D341Med (cell line): ENCODE data around the gene CTDSP2.
A peak's percentile ranks its signal among the peaks of the same experiment; 100 is the strongest.

Source experiments
- DNase-seq: peaks from one replicate; pipeline ENCODE4 v3.0.0; 2012; ENCODE audit warnings: low spot score

Gene CTDSP2

DNA sequence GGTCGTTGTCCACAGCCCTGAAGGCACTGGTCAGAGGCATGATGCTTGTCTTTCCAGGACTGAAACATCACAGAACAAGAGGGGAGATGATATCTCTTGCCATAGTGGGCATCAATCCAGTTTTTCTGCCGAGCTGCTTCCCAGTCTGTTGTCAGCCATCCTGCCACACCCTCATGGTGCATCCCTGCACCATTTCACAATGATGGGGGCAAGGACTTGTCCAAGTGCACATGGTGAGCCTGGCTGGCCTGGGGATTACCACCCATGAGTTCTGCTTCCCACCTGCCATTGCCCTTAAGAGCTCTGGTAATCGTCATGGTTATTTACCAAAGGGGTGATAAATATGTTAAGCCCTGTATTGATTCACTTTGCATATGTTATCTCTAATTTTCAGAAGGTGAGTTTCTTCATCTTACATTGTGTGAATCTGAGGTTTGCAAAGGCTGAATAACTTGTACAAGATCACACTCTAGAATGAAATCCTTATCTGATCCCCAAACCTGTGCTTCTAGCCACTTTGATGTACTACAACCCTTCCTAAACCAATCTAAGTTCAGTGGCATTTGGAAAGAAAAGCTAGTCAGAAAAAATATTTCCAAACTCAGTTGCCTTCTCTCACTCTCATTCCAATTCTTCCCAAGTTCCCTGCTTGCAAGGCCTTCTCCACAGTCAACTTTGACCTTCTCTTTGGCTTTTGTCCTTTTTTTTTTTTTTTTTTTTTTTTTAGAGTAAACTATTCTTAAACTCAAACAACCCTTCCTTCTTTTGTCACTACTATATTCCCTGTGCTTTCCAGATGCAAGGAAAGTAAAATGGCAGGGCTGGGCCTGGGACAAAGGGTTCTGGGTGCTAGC lies 30.3 kb downstream of the CTDSP2 start:
- DNase-seq, result no peak

DNA sequence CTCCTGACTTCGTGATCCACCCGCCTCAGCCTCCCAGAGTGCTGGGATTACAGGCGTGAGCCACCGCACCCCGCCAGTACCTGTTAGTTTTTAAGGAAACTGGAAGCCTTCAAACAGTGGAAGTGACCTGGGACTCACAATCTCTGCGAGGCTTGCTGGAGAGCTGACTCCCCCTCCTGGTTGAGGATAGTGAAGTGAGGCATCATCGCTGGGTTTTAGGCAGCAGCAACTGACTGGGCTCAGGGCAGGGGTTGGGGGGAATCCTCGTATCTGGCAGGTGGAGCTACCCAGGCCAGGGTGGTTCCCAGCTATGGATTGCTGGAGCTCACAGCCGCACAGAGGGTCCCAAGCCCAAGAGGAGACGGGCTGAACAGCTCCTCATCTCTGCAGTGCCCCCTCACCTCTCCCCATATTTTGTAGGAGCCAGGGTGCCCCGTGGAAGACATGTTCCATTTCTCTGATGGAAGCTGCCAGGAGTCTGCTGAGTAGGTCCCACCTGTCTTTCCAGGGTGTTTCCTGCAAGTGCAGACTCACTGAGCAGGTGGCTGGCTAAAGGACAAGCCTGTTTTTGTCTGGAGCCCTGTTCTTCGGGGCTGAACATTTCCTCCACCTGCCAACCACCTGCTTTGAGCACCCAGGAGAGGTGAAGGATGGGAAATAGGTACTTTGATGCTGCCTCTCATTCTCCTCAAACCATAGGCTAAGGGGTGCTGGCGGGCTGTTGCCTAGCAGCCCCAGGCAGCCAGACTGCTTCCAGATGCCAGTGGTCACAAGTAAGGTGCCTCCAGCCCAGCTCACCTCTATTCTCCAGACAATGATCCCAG lies 31.1 kb downstream of the CTDSP2 start:
- peak; percentile 58 for DNase-seq

DNA sequence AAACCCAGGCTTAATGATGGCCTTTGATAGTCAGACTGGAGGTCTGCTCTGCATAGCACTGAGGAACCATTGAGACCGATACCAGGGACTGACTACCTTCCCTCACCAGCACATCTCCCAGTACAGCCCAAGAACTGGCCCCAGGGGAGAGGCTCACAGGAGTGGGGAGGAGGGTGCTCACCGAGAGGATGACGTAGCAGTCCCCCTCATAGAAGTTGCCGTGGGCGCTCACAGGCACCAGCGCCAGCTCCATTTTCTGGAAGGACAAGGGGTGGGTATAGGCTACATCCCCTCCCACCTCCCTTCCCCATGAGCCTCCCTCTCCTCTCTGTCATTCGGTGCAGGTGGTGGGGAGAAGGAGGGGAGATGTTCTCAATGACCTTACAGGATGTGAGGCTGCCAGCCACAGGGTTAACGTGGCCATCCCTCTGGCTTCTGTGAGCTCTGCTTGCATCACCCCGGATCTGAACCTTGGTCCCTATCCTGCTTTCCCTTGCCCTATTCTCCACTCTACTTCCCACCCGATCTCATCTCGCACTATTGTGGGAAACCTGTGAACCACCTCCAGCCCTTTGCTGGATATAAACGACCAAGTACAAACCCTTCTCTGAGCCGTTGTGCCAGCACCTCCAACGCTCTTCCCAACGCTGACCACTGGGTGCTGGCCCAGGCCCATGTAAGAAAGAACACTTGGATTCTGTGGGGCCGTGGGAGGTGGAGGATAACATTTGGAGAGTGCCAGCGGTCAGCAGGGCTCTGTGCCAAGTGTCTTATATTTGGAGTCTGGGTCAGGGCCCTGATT lies 32.4 kb downstream of the CTDSP2 start:
- DNase-seq, result no peak

DNA sequence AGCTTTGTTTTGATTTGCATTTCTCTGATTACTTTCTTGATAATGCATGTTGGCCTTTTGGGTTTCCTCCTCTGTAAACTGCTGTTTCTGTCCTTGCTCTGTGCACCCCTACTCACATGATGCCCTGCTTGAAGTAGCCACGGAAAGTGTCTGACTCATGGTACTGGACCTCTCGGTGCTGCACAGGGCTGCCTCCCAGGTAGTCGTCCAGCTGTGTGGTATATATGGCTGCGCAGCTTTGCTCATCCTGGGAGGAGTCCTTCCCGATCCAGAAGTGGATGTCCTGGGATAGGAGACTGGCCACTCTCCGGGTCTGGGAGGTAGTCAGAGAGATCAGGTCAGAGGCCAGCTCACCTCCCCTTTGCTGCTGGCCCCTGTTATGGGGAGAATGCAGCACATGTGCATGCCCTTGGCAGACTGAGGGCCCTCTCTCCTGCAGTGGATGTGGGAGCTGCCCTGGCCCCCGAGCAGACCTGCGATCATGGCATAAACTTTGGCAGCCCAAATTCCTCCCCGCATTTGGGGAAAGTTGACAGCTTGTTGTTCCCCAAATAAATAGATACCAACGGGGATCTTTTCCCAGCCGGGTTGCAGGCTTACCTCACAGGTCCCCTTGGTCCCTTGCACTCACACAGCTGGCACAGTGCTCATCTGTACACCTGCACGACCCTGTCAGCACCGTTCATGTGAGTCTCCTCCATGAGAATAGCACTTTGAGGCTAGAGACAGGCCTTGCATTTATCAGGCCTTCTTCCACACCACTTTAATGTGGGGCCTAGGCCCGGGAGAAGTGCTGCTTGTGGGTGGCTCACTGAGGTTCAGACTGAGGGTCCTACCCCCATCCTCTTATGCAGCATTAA lies 33.2 kb downstream of the CTDSP2 start:
- no peak for DNase-seq

DNA sequence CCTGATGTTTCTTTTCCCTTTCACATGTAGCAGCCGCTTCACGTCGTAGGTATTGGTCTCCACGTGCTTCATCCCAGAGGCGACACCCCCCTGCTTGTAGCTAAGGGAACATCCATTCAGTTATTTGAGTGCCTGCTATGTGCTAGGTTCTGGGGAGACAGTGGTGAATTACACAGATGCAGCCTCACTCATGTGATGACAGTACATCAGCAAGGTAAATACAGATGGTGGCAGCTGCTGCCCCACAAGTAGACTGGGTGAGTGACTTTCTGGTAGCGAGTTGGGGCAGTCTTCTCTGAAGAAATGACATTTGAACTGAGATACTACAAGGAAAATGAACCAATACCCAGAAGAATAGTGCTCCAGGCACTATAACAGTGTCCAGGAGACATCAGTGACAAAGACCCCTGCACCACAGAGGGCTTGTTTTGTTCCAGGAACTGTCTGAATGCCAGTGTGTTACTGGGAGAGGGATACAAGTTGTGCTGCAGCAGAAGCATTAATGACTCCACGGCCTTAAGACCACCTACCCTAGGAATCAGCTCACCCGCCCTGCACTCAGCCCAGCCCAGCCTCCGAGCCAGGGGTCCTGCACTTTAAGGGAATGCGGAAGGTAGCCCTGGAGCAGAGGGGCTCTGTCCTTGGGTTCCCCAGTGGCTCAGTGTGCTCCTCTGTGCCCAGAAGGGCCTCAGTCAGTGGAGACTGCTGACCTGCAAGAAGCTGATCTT lies 35.3 kb downstream of the CTDSP2 start:
- no peak for DNase-seq

DNA sequence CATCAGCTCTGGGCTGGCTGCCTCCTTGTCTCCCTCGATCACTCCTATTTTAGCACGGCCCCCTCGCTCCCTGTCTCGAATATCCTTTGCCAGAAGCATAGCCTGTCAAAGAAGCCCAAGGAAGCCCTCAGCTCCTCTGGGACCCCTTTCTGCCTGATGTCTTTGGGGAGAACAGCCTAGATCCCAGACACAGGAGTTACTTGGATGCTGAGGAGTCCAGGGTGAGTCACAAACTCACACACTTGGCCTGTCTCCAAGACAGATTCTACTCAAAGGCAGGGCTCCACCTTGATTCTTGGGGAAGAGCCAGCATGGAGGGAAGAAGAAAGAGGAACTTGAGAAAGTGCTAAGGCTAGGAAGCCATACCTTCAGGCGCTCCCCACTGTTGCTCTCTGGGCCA lies 36.1 kb downstream of the CTDSP2 start:
- no peak for DNase-seq

DNA sequence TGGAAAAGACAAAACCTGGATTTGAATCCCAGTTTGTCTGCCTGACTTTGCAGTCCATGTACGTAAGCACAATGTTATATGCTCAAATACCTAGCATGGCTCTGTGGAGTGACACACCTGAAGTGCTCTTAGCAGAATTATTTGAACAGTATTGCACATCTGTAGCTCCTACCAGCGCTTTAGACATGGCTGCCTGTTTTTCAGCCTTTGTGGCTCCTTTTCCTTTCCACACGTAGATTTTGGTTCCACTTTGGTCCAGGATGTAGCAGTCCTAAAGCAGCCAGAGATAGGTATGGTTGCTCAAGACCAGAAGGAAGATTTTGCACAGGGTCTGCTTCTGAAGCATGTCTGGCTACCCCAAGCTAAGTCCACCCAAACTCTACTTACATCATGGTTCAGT lies 37.1 kb downstream of the CTDSP2 start:
- no peak for DNase-seq

DNA sequence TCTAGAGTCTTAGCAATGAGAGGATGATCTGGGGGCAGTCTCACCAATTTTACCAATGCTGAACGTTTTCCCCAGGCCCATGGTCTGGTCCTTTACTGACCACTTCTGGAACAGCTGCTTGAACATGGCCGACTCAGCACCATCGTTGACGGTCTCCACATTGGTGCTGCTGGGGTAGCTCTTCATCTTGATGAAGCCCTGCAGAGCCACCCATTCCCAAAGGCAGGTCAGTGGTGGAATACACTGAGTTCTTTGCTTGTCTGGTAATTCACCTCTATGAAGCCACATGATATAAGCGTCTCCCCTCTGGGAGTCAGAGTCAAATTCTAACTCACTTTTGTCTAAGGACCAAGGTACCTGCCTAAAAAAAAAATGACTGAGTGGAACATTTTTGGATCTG lies 38.2 kb downstream of the CTDSP2 start:
- DNase-seq, result no peak

DNA sequence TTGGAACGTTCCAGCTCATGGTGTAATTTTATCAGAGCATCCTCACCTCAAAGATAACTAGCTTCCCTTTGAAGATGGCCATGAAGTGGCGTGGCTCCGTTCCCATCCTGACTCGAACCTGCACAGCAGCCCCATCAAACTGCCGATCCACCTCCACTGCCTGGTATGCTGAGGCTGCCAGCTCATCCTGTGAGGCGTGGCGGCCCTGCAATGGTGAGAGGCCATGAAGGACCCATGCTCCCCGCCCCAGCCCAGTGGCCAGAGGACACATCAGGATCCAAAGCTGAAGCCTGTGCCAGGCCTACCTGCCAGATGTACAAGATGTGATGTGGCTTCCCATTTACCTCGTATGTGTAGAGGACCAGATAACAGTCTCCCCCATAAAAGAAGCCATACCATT lies 39.2 kb downstream of the CTDSP2 start:
- no peak for DNase-seq

DNA sequence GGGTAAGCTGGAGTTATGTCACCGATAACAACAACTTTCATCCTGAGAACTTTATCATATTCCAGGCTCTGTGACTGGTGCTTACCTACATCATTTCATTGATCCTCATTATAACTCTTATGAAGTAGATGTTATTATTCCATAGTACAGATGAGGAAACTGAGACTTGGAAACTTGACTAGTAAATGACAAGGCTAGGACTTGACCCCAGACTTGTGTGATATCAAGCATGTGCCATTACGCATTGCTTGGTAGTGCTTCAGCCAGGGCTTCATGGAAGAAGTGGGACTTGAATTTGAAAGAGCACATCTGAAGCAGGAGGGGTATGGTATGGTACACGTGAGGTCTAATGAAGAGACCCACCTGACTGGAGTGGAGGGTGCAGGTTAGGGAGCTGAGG lies 39.9 kb downstream of the CTDSP2 start:
- no peak for DNase-seq

DNA sequence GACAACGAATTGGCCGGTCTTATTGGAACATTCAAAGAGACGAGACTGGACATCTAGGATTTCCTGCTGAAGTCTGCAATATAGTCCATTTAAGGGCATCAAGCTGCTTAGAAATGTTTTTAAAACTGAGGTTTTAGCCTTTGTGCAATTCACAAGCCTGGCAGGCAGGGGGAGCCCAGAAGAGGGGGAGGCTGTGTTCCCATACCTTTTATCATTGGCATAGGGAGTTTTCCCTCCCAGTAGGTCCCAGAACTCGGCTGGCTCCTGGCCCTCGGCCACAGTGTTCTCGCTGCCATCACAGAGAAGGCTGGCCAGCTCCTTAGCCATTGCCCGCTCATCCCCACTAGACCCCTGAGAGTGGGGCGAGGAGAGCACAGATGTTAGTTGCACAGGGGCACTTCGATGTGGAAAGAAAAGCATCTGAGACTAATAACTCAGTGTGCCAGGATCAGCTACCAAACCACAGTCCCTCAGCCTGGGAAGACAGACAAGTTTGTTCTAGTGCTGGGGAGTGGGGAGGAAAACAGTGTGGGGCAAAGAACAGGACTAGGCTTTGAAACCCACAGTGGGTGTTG lies 43.1 kb downstream of the CTDSP2 start:
- peak; percentile 83 for DNase-seq

DNA sequence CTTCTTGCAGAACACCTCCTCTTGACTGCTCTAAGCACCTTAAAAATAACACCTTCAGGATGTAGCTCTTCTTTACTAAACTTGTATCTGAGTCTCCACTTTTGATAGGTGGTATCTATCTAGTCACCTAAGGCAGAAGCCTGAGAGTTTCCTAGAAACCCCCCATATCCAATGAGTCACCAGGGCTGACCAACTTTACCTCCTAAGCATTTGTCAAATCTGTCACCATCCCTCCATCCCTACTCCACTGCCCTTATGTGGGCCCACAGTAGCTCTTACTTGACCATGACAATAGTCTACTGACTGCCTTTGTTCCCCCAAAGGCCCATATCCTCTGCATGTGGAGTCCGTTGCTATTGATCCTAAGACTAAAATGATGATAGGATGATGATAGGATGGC lies 43.9 kb downstream of the CTDSP2 start:
- no peak for DNase-seq

DNA sequence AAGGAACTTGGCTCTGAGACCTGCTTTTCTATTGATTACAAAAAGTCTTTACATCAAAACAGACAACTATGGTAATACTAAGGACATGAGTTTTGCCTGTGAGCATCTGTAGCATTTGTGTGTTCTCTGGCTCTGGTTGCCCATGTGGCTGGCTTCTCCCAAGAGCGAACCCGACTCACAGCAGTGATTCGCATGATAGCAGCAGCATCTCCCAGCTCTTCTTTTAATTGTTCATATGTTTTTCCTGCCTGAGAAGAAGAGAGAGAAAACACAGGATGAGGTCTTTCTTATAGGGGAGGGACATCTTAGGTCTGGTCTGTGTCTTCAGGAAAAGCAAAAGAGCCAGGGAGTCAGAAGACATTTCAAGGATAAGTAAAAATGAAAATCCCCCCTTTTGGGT lies 45.6 kb downstream of the CTDSP2 start:
- no peak for DNase-seq

DNA sequence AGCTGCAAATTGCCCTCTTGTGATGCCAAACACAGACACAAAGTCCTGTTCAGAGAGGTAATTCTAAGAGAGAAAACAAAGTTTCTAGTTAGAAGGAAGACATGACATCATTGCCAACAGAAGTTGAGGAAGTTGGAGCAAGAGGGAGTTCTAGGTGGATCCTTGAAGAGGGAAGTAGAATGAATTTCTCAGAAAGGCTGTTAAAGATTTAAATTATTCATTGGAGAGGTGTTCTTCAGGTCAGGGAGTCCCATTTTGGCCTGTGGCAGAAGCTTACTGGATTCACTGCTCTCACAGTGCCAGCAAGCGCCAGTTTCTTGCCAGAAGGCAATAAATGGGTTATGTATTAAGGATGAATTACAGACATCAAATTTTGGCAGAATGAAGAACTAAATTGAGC lies 48.6 kb downstream of the CTDSP2 start:
- DNase-seq, result no peak

DNA sequence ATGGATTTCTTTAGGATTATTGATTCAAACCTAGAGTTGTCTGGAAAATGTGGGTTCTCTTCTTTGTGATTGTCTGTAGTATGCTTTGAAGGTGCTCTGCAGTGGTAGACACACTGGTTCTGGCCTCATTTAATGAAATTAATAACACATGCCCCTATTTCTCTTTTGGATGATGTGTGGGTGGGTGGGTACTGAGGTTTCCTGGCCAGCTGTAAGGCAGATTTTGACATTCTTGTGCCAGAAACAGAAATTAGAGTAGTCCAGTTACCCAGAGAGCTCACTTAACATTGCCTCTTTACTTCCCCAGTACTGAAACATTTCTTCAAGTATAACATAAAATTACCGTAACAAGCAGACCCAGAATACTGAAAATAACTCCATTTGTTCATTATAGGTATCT lies 49.5 kb downstream of the CTDSP2 start:
- DNase-seq, result no peak

DNA sequence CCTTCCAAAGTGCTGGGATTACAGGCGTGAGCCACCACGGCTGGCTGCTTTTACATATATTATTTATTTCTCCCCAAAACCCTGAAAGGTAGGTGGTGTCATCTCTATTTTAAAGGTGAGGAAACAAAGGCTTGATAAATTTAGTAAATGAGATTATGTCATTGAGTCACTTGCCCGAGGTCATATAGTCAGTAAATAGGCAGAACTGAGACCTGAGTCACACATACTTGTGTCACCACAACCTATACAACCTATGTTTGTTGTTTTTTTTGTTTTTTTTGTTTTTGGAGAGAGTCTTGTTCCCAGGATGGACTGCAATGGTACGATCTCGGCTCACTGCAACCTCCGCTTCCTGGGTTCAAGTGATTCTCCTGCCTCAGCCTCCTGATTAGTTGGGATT lies 51.2 kb downstream of the CTDSP2 start:
- DNase-seq, result no peak

DNA sequence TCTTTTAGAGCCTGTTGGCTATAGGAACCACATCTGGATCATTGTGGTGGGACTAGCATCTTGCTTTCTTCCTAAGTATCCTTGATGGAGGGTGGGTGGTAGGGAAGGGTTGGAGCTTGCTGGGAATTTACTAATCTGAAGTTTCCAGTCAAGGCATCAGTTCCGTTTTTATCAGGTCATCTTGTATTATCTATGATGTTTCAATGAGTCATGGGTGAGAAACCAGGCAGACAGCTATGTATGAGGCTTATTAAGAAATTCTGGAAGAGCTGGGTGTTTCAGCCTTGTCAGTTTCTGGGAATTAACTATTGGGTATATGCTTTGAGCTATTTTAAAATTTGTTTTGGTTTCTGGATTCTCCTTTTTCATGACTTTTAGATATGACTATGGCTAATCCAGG lies 52.6 kb downstream of the CTDSP2 start:
- DNase-seq, result no peak

DNA sequence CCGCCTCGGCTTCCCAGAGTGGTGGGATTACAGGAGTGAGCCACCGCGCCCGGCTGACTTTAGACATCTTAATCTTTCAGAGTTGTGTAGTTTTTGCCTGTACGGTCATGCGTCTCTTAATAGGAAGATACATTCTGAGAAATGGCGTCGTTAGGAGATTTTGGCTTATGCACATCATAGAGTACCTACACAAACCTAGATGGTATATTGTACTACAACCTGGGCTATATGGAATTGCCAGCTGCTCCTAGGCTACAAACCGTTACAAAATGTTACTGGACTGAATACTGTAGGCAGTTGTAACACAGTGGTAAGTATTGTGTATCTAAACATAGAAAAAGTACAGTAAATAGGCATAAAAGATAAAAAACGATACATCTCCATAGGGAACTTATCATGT lies 62.7 kb downstream of the CTDSP2 start:
- no peak for DNase-seq

DNA sequence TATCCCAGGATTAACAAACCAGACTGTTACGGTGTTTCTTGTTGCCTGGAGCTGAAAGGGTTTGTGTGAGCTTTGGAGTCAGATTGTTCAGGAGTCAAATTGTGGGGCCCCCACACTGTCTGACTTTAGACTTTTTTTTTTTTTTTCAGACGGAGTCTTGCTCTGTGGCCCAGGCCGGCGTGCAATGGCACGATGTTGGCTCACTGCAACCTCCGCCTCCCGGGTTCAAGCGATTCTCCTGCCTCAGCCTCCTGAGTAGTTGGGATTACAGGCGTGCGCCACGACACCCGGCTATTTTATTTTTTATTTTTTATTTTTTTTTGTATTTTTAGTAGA lies 63.1 kb downstream of the CTDSP2 start:
- DNase-seq, result no peak

DNA sequence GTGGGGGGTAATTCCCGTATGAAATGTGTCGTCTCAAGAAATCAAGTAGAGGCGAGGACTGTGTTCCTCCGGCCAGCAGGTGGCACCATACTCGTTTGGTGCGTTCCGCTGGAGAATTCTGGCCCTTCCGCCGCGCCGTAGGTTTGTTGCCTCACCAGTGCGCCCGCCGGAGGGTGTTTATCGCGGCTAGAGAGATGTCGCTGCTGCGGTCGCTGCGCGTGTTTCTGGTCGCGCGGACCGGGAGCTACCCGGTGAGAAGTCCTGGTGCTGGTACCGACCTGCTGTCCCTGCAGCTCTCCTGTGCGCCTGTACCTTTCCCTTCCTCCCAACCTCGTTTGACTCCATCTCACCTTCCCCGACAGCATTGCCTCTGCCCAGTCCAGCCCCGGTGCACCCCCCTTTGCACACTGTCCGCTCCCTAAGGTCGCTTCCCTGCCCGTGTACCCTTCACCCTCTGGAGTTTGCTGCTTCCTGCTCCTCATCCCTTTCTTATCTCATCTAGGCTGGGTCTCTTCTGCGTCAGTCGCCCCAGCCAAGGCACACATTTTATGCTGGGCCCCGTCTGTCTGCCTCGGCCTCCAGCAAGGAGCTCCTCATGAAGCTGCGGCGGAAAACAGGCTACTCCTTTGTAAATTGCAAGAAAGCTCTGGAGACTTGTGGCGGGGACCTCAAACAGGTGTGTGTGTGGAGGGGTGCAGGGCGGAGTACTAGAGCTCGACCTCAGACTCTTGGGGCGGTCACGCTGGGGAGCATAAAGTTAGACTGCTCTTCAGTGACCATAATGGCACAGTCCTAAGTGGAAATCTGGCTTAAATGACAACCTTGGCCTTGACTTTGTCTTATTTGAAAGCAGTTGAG lies 63.7 kb downstream of the CTDSP2 start, which contains the start of gene TSFM:
TSS of gene TSFM (plus strand) at position 180 of the 858 bp plus-strand sequence. CDS start at position 195, 15 bp downstream.
- DNase-seq, result peak; percentile 91
